SHP77 (cell line): Measurements from ENCODE around the gene MRGPRX4.
"Not testable (repeated sequence)": the region's sequence is repeated elsewhere in the genome, so short reads cannot be mapped to it uniquely, and the experiment has no call there.

ENCODE experiments used
- DNase-seq, 2 experiments: peaks; one replicate each; lab custom pipeline; 2025; lab: John Stamatoyannopoulos, UW

MRGPRX4 gene

GRCh38 chr11:18172666-18173065 lies at the start of gene MRGPRX4:
MRGPRX4 (plus strand) TSS chr11:18172837; CDS start chr11:18173257, 420 bp downstream.
- DNase-seq = no peak

- not testable (repeated sequence) for DNase-seq
These were observed 41.5 kb upstream of the MRGPRX4 start for GRCh38 chr11:18131115-18131514.

GRCh38 chr11:18132341-18132740 lies 40.3 kb upstream of the MRGPRX4 start, which contains the start of gene MRGPRX3:
MRGPRX3 (plus strand) TSS chr11:18132571; CDS start chr11:18137203, 4,632 bp downstream.
- DNase-seq = no peak

GRCh38 chr11:18135308-18135707 lies 37.3 kb upstream of the MRGPRX4 start:
- DNase-seq = no peak

GRCh38 chr11:18137186-18137800 lies 35.3 kb upstream of the MRGPRX4 start:
- DNase-seq = no peak

GRCh38 chr11:18140145-18140544 lies 32.5 kb upstream of the MRGPRX4 start:
- no peak for DNase-seq

- DNase-seq = no peak
These were observed 28.4 kb upstream of the MRGPRX4 start for GRCh38 chr11:18144243-18144642.

GRCh38 chr11:18145025-18145424 lies 27.6 kb upstream of the MRGPRX4 start:
- DNase-seq = no peak

GRCh38 chr11:18145837-18146236 lies 26.8 kb upstream of the MRGPRX4 start:
- no peak for DNase-seq

- DNase-seq = no peak
These were observed 21.1 kb upstream of the MRGPRX4 start for GRCh38 chr11:18151581-18151980.

GRCh38 chr11:18168372-18168771 lies 4.3 kb upstream of the MRGPRX4 start:
- no peak for DNase-seq

GRCh38 chr11:18171377-18172000 lies 1.1 kb upstream of the MRGPRX4 start:
- peak; percentile 10 to 31 for DNase-seq

- DNase-seq = no peak
These were observed 709 bp downstream of the MRGPRX4 start for GRCh38 chr11:18173225-18173866.

- DNase-seq = no peak
These were observed 16.2 kb downstream of the MRGPRX4 start for GRCh38 chr11:18188796-18189195.

GRCh38 chr11:18189476-18190245 lies 17.0 kb downstream of the MRGPRX4 start:
- not testable (repeated sequence) for DNase-seq

- no peak for DNase-seq
These were observed 18.7 kb downstream of the MRGPRX4 start for GRCh38 chr11:18191376-18191775.

- no peak for DNase-seq
These were observed 20.4 kb downstream of the MRGPRX4 start for GRCh38 chr11:18193010-18193409.

GRCh38 chr11:18196532-18196931 lies 23.9 kb downstream of the MRGPRX4 start:
- DNase-seq = no peak

- DNase-seq = not testable (repeated sequence)
These were observed 25.1 kb downstream of the MRGPRX4 start for GRCh38 chr11:18197738-18198137.

- DNase-seq = no peak
These were observed 31.1 kb downstream of the MRGPRX4 start for GRCh38 chr11:18203723-18204122.

- DNase-seq = no peak
These were observed 31.6 kb downstream of the MRGPRX4 start for GRCh38 chr11:18204220-18204619.

GRCh38 chr11:18204771-18205170 lies 32.1 kb downstream of the MRGPRX4 start:
- no peak for DNase-seq
